HepG2 (cell line): ENCODE measurements around the gene TBCE.

Experiments used
- MAFK ChIP-seq, 2 experiments: IDR thresholded peaks in 1 of 2; conservative IDR thresholded peaks in 1 of 2; 2 replicates each; pipeline ENCODE4 v1.6.1; 2011; ENCODE audit warnings: improper control_type of control experiment in 2 of 2, low read length in 2 of 2
- MEIS2 ChIP-seq: sonication (generic); formaldehyde crosslinking; IDR thresholded peaks from 2 replicates; pipeline ENCODE4 v1.9.0; 2021; ENCODE audit warnings: mild to moderate bottlenecking, missing genetic modification reagents
- NR2C2 ChIP-seq: sonication (generic); formaldehyde crosslinking; IDR thresholded peaks from 2 replicates; pipeline ENCODE4 v1.4.0; 2020; ENCODE audit warnings: missing genetic modification reagents, mild to moderate bottlenecking, moderate library complexity, borderline replicate concordance
- RAD51 ChIP-seq: fragments of 450-650 bp; IDR thresholded peaks from 2 replicates; pipeline ENCODE4 v1.6.1; 2016; ENCODE audit warnings: borderline replicate concordance
- TP53 ChIP-seq: sonication (generic); formaldehyde crosslinking; conservative IDR thresholded peaks from 2 replicates; pipeline ENCODE4 v1.4.0; 2020; ENCODE audit warnings: missing genetic modification reagents
- ZFP1 ChIP-seq: IDR thresholded peaks from 2 replicates; pipeline ENCODE4 v1.6.1; 2016
- TF ChIP-seq, protein P1 (sequence below): sonication (generic); formaldehyde crosslinking; IDR thresholded peaks from 2 replicates; pipeline ENCODE4 v1.4.0; 2020; ENCODE audit warnings: missing genetic modification reagents
- TF ChIP-seq, protein P2 (sequence below): sonication (generic); formaldehyde crosslinking; IDR thresholded peaks from 2 replicates; pipeline ENCODE4 v1.8.1; 2023; ENCODE audit warnings: mild to moderate bottlenecking, missing genetic modification reagents
- TF ChIP-seq, protein P3 (sequence below): sonication (generic); formaldehyde crosslinking; IDR thresholded peaks from 2 replicates; pipeline ENCODE4 v1.5.0; 2020; ENCODE audit warnings: mild to moderate bottlenecking, low read depth, missing genetic modification reagents, borderline replicate concordance

DNA sequence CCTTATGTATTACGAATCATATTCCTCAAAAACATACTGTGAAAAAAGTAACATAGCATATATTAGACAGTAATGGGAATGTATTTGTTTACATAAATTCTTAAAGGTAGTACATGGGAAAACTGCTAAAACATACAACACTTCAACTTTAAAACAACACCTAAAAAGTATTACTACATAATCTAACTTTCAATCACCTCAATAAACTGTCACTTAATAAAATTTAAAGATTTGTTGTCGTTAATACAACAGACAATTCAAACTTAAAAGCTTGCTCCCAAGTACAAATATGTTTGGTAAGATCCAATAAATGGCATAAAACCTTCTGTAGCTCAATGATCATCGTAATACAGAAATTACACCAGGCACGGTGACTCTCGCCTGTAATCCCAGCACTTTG lies 42.9 kb upstream of the TBCE start:
- TF ChIP-seq MAFK (conservative IDR thresholded peaks at IDR 0.05 in 1 of 2, IDR thresholded peaks at IDR 0.05 in 1 of 2; ENCODE audit: low read length in 2 of 2): no peak
- TF ChIP-seq, protein P1, sequence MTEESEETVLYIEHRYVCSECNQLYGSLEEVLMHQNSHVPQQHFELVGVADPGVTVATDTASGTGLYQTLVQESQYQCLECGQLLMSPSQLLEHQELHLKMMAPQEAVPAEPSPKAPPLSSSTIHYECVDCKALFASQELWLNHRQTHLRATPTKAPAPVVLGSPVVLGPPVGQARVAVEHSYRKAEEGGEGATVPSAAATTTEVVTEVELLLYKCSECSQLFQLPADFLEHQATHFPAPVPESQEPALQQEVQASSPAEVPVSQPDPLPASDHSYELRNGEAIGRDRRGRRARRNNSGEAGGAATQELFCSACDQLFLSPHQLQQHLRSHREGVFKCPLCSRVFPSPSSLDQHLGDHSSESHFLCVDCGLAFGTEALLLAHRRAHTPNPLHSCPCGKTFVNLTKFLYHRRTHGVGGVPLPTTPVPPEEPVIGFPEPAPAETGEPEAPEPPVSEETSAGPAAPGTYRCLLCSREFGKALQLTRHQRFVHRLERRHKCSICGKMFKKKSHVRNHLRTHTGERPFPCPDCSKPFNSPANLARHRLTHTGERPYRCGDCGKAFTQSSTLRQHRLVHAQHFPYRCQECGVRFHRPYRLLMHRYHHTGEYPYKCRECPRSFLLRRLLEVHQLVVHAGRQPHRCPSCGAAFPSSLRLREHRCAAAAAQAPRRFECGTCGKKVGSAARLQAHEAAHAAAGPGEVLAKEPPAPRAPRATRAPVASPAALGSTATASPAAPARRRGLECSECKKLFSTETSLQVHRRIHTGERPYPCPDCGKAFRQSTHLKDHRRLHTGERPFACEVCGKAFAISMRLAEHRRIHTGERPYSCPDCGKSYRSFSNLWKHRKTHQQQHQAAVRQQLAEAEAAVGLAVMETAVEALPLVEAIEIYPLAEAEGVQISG: no peak
- TF ChIP-seq, protein P2, sequence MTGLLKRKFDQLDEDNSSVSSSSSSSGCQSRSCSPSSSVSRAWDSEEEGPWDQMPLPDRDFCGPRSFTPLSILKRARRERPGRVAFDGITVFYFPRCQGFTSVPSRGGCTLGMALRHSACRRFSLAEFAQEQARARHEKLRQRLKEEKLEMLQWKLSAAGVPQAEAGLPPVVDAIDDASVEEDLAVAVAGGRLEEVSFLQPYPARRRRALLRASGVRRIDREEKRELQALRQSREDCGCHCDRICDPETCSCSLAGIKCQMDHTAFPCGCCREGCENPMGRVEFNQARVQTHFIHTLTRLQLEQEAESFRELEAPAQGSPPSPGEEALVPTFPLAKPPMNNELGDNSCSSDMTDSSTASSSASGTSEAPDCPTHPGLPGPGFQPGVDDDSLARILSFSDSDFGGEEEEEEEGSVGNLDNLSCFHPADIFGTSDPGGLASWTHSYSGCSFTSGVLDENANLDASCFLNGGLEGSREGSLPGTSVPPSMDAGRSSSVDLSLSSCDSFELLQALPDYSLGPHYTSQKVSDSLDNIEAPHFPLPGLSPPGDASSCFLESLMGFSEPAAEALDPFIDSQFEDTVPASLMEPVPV (CRISPR knock-in tag): no peak
- TF ChIP-seq, protein P3, sequence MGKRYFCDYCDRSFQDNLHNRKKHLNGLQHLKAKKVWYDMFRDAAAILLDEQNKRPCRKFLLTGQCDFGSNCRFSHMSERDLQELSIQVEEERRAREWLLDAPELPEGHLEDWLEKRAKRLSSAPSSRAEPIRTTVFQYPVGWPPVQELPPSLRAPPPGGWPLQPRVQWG (CRISPR knock-in tag): no peak
- TF ChIP-seq TP53 (CRISPR knock-in tag): no peak
- TF ChIP-seq RAD51: no peak
- no peak for TF ChIP-seq MEIS2 (CRISPR knock-in tag)
- TF ChIP-seq ZFP1 (CRISPR knock-in tag): no peak
- no peak for TF ChIP-seq NR2C2
